Measurements from ENCODE around the gene C5.

The C5 gene

DNA sequence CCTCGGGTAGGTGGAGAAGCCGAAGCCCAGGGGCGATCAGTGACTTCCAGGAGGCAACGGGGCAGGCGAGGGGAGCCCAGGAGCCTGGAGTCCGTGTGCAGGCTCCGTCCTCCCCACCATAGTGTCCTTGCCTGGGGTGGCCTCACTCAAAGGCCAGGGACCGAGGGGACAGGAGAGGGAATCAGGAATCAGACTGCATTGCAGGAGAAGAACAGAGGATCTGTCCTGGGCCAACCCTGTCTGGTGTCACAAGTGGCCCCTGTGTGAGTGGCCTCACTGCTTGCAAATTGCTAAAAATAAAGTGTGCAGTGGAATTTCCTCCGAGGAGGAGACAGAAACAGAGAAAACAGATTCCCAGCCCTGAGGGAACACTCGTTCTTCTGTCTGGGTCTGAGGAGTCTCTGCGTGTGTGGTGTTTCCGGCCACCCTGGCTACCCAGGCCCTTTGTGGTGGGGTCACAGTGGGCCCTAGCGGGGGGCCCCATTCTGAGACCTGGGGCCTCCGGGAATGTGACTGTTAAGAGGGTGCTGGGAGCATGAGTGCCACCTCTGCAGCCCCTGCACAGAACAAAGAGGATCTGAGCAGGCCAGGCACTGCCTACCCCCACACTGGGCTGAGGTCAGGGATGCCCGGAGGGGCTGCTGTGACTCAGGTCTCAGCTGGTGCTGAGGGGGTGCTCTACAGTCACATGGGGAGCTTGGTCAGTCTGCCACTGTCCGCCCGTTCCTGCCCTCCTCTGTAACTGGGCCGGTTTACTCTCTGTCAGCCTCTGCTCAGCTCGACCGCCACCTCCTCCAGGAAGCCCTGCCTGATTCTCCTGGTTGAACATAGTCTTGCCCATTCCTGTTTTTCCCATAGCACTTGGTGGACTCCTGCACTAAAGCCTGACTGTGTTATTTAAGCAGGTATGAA lies 130.9 kb downstream of the C5 start:
- peaks cover 8 to 100% (median 68%) of the 10 kb centered on the region in 4 donors for H3K4me1 ChIP-seq
- H3K4me3 ChIP-seq: peak overlapping the region in 1 of 2 donors; percentile 1
- no peaks in the 10 kb centered on the region for H3K27me3 ChIP-seq
- no peaks in the 10 kb centered on the region for H3K9me3 ChIP-seq
- peak overlapping the region; percentile 94 for H3K27ac ChIP-seq
- DNase-seq: peak in 1 of 2 donors; percentile 78
- intact Hi-C loops (cut with DNase I; ENCODE audit: low total_unique reads): no loop called here
- no peaks in the 10 kb centered on the region for H3K36me3 ChIP-seq
- no peak for TF ChIP-seq CTCF (IDR thresholded peaks at IDR 0.05)

DNA sequence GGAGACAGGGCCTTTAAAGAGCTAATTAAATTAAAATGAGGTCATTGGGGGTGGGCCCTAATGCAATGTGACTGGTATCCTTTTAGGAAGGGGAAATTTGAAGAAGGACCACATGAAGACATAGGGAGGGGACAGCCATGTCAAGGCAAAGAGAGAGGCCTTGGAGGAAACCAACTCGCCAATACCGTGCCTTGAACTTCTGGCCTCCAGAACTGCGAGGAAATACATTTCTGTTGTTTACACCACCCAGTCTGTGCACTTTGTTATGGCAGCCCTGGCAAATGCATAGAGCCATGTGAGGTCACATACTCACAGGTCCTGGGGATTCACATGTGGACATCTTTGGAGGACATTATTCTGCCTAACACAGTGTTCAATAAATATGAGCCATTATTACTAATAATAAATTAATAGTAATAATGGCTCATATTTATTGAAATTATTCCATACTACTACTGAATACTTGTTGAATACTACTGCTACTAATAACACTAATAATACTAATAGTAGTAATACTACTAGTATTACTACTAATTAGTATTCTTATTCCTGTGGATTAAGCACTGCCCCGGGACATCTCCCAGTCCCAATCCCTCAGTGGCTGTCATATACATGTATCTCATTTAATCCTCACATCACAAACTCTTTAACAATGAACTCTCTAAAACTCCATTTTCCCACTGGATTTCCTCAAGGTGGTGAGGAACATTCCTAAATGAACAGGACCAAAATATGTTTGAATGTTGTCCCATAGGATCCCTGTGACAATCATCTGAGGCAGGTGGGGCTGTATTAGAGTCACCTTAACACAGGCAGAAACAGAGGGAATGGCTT lies 131.9 kb downstream of the C5 start:
- no peaks in the 10 kb centered on the region for H3K27me3 ChIP-seq
- TF ChIP-seq CTCF (IDR thresholded peaks at IDR 0.05): no peak
- no peak for DNase-seq
- intact Hi-C loops (cut with DNase I; ENCODE audit: low total_unique reads): no loop called here
- no peaks in the 10 kb centered on the region for H3K9me3 ChIP-seq
- H3K27ac ChIP-seq: peak overlapping the region; percentile 94
- H3K36me3 ChIP-seq: peaks cover 1 to 5% (median 4%) of the 10 kb centered on the region in 3 donors
- H3K4me1 ChIP-seq: peaks cover 8 to 95% (median 69%) of the 10 kb centered on the region in 4 donors
- H3K4me3 ChIP-seq: no peak overlapping the region

DNA sequence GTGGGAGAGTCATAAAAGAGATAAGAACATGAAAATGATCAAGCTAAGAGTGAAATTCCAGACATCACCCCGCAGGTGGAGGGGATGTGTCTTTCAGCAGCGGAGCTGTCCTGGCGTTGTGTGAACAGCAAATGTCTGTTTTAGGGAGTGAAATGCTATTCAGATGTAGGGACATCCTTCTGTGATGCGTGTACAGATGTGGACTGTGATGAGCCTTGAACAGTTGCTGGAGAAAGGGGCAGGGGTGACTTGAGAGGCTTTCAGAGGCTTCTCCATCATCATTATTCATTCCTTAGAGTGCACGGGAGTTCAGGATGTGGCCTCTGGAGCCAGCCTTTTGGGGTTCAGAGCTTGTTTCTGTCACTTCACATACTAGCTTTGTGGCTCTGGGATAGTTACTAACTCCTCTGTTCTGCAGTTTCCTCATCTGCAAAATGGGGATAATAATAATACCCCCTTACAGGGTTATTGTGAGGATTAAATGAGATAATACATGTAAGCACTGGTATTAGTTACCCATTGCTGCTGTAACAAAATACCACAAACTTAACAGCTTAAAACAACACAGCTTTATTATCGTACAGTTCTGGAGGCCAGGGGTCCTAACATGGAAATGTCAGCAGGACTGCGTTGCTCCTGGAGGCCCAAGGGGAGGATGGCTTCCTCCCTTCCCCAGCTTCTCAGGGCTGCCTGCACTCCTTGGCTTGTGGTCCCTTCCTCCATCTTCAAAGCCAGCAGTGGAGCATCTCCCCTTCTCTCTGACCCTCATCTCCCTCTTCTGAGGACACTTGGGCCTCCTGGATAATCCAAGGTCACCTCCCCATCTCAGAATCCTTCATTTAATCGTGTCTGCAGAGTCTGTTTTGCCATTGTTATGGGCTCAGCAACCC lies 132.8 kb downstream of the C5 start:
- intact Hi-C loops (cut with DNase I; ENCODE audit: low total_unique reads): no loop called here
- no peak for DNase-seq
- no peak for TF ChIP-seq CTCF (IDR thresholded peaks at IDR 0.05)
- H3K27me3 ChIP-seq: no peaks in the 10 kb centered on the region
- no peak overlapping the region for H3K4me3 ChIP-seq
- peaks cover 9 to 12% (median 10%) of the 10 kb centered on the region in 3 donors for H3K36me3 ChIP-seq
- H3K9me3 ChIP-seq: no peaks in the 10 kb centered on the region
- peak overlapping the region; percentile 94 for H3K27ac ChIP-seq
- H3K4me1 ChIP-seq: peaks cover 8 to 85% (median 65%) of the 10 kb centered on the region in 4 donors

- H3K36me3 ChIP-seq: peaks cover 11 to 18% (median 16%) of the 10 kb centered on the region in 3 donors
- H3K27me3 ChIP-seq: no peaks in the 10 kb centered on the region
- peak overlapping the region; percentile 94 for H3K27ac ChIP-seq
- H3K4me3 ChIP-seq: no peak overlapping the region
- peak; percentile 86 to 94 for DNase-seq
- H3K4me1 ChIP-seq: peaks cover 8 to 79% (median 61%) of the 10 kb centered on the region in 4 donors
- no peaks in the 10 kb centered on the region for H3K9me3 ChIP-seq
- TF ChIP-seq CTCF (IDR thresholded peaks at IDR 0.05): peak in 1 of 2 experiments; percentile 32
- intact Hi-C loops (cut with DNase I; ENCODE audit: low total_unique reads): no loop called here
Measured at GRCh38 chr9:120916588-120916987, 133.5 kb downstream of the C5 start.
